GM21786 (cell line): ENCODE data around the gene VAMP2.

Experiments
- ATAC-seq: cut with Tn5 transposase; IDR thresholded peaks from one replicate; pipeline ENCODE4 v1.9.1; 2021; ENCODE audit not compliant: unreplicated experiment

Gene VAMP2

DNA sequence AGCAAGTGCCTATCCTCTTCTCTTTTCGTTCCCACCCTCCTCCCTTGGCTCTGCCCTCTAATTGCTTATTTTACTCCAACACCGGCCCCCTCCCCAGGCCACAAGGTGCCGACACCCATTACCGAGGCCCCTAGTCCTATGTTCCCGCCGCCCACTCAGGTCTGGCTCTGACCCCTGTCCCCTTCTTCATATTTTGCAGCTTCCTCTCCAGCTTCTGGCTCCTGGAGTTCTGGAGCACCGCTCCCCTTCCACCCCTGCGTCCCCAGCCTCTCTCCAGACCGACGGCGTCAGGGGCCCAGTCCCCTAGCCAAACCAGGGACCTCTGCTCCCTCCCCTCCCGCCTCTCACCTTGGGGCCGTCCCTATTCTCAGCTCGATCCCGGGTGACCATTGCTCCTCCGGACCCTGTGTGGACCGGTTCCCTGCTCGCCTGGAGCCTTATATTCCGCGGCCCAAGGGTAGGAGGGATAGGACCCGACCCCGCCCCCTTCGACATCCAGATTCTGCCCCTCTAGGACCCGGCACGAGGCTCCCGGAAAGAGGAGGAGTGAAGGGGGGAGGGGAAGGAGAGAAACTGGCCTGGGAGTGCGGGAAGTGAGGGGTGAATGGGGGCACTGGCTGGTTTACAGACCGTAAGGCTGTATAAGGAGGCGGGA, 38.9 kb downstream of the VAMP2 start, which contains the start of gene HES7:
TSS of gene HES7 (minus strand) at position 412 of the 655 bp plus-strand sequence. CDS start at position 390, 22 bp downstream.
- ATAC-seq = no peak

GRCh38 chr17:8122924-8123694, 39.6 kb downstream of the VAMP2 start:
- ATAC-seq = no peak

DNA sequence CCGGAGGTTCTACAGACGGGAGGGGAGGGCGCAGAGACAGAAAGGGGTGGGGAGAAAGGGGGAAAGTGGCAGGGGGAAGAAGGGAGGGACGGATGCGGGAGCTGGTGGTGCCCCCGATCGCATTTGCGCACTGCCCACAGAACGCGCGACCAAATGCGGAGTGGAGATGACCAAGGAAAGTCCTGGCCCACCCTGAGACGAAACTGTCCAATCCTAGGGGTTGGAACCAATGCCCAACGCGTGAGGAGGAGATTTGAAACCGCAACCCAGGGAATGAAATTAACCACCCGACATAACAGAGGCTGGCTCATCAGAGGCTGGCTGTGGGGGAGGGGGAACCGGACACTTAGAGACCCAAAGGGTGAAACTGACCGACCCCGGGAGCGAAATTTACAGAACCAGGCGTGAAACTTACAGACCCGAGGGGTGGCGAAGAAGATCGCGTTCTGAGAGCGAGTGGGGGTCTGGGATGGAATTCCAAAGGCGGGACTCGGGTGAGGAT, 40.3 kb downstream of the VAMP2 start:
- ATAC-seq = no peak

- peak; percentile 28 for ATAC-seq
These were observed 40.9 kb downstream of the VAMP2 start for GRCh38 chr17:8121681-8122421.

- ATAC-seq = no peak
These were observed 41.4 kb downstream of the VAMP2 start for GRCh38 chr17:8121407-8121680.

DNA sequence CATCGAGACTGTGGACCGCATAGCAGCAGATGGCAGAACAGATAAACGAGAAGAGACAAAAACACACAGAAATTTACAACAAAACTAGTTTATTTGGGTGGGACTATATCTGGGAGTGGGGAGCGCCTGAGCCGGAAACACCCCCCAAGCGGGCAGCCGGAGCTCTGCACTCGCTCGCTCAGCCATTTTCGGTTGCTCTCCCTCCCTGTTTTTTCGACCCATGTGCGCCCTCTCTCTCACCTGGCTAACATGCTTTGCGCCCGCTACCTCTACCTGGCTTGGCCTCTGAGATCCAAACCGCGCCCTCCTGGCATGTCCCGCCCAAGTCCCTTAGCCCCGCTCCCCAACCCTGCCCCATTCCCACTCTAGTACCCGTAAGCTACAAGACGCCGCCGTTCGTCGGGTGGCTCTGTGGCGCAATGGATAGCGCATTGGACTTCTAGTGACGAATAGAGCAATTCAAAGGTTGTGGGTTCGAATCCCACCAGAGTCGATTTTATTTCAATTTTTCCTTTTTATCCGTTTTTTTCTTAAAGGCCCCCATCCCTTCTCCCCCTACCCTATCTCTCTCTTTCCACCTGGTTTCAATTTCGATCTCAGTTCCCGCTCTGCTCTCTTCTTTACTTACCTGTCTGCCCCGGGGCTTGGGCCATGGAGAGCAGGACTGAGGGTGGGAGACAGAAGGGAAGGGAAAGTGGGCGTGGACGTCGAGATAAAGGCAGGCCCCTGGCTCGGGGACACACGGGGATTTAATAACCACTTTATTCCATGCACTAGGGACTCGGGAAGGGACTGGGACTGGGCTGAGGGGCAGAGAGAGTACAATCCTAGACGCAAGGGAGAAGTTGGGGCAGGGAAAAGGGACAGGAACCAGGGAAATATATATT, 42.0 kb downstream of the VAMP2 start:
- ATAC-seq = no peak

- no peak for ATAC-seq
These were observed 42.9 kb downstream of the VAMP2 start for GRCh38 chr17:8119581-8120519.

GRCh38 chr17:8118769-8119580, 43.8 kb downstream of the VAMP2 start:
- ATAC-seq = no peak

- no peak for ATAC-seq
These were observed 44.6 kb downstream of the VAMP2 start, which contains the start of gene ALOXE3 for GRCh38 chr17:8117980-8118768. Gene ALOXE3 (minus strand): TSS chr17:8118514. CDS start chr17:8117990, 524 bp downstream.

- ATAC-seq = no peak
These were observed 45.3 kb downstream of the VAMP2 start for GRCh38 chr17:8117367-8117979.

DNA sequence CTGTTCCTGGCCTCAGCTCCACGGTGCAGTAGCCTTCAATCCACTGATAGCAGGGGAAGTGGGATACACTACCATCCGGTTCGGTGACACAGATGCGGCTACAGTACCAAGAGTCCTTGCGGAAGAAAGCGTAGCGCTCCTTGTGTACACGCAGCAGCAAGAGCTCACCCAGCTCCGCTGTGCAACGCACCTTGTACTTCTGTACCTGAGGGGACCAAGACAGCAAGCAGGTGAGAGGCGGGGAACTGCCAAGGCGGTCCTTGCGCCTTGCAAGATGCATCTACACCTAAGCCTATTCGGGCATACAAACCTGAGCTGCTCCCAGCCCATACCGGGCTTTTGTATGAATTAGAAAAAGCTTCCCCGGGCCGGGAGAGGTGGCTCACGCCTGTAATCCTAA, 46.0 kb downstream of the VAMP2 start:
- ATAC-seq = no peak

DNA sequence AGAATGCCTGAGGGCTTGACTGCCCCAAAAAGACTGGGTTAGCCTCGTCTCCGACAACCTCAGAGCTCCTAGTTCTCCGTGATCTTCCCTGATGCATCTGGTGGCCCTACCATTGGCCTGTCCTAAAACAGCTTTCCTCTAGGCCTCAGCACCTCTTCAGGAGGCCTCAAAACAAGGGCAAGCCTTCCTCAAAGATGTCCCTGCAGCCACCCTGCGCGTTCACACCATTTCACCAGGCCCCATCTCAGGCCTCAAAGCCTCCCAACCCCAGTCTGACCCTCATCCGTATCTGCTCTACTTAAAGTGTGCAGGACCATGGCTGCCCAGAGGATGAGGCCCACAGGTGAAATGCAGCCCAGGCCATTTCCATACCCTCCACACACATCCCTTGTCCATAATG, 51.8 kb downstream of the VAMP2 start:
- ATAC-seq = no peak

DNA sequence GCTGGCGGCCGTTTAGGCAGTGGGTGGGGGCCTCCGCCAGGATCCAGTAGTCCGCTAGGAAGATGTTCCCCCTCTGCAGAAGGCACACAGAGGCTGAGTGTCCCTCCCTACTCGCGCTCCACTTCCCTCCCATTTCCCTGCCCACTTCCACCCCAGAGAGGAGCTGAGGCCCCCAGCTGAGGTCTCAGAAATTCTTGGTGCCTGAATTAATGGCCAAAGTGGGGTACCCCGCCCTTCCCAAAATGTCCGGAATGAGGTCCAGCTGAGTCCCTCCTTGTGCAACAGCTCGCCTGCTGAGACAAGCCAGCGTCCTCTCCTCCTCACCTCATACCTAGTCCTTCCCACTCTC, 52.3 kb downstream of the VAMP2 start:
- no peak for ATAC-seq

- ATAC-seq = no peak
These were observed 52.9 kb downstream of the VAMP2 start for GRCh38 chr17:8109661-8110455.
